ENCODE data around the gene LILRA2. TPM values are rescaled to one million over a fixed set of nuclear protein-coding genes. Genes with fewer than 3 reads are reported as not detected.
"Not testable (repeated sequence)": the region's sequence is repeated elsewhere in the genome, so short reads cannot be mapped to it uniquely, and the experiment has no call there.

LILRA2 gene
- total RNA-seq, 1 donor from 2014 or later, result not detected

GRCh38 chr19:54609356-54609791 is 35.8 kb downstream of the LILRA2 start:
- no peak for DNase-seq (ENCODE audit: low read depth)

- DNase-seq (ENCODE audit: low read depth), result no peak
These were observed 38.8 kb downstream of the LILRA2 start for GRCh38 chr19:54612428-54612827.

DNA sequence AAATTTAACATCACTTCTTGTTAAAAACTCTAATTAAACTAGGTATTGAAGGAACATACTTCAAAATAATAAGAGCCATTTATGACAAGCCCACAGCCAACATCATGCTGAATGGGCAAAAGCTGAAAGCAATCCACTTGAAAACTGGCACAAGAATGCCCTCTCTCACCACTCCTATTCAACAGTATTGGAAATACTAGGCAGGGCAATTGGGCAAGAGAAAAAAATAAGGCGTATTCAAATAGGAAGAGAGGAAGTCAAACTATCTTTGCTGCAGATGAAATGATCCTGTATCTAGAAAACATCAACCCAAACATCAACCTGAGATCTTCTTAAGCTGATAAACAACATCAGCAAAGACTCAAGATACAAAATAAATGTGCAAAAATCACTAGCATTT is 41.1 kb downstream of the LILRA2 start:
- DNase-seq (ENCODE audit: low read depth), result no peak

- no peak for DNase-seq (ENCODE audit: low read depth)
These were observed 42.5 kb downstream of the LILRA2 start for GRCh38 chr19:54616057-54616456.

- no peak for DNase-seq (ENCODE audit: low read depth)
These were observed 43.4 kb downstream of the LILRA2 start for GRCh38 chr19:54616821-54617560.

GRCh38 chr19:54620464-54620863 is 46.9 kb downstream of the LILRA2 start:
- no peak for DNase-seq (ENCODE audit: low read depth)

GRCh38 chr19:54622431-54622830 is 48.8 kb downstream of the LILRA2 start:
- DNase-seq (ENCODE audit: low read depth), result no peak

GRCh38 chr19:54624234-54624633 is 50.6 kb downstream of the LILRA2 start:
- DNase-seq (ENCODE audit: low read depth), result not testable (repeated sequence)

- not testable (repeated sequence) for DNase-seq (ENCODE audit: low read depth)
These were observed 51.5 kb downstream of the LILRA2 start for GRCh38 chr19:54624934-54625730.

DNA sequence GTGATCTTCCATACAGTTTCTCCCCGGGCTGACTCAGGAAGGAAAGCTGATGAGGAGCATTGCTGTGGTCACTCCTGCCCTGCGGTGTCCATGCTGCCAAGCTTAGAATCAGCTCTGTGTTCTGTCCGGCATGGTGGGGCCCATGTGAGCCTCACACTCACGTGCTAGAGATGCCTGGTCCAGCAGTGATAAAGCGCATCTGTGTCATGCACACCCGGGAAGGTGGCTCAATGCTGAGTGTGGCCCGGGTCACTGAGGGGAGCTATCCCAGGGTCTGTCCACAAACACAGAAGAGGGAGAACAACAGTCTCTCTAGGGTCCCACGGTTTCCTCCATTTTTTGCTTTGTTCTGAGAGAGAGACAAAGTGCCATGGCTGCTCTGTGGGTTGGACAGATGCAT is 53.2 kb downstream of the LILRA2 start:
- no peak for DNase-seq (ENCODE audit: low read depth)

DNA sequence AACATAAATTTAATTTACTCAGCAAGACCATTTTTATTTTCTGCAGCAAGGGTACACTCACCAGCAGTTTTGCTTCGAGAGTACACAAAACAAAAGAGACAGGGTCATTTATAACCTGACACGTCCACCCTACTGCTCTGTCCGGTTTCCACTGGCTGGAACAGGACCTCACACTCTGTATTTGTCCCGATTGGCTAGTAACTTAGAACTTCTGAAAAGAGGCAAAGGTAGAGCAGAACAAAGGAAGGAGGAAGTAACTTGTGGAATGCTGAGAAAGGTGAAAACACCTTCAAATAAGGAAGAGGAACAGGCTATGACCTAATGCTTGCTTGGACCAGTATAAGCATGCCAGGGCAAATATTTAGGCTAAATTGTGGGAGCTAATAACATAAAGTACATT is 54.3 kb downstream of the LILRA2 start:
- not testable (repeated sequence) for DNase-seq (ENCODE audit: low read depth)

DNA sequence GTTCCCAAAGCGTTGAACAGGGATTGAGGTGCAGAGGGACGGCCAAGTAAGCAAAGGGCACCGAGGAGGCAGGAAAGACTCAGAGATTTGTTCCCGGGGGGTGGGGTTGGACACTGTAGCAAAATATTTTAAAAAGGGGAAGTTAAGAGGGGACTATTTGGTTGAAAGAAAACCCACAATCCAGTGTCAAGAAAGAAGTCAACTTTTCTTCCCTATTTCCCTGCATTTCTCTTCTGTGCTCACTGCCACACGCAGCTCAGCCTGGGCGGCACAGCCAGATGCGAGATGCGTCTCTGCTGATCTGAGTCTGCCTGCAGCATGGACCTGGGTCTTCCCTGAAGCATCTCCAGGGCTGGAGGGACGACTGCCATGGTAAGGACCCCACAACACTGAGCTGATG is 56.7 kb downstream of the LILRA2 start, which contains the start of gene LILRB1:
Gene LILRB1, plus strand, starts transcription at position 223 of the 400 bp plus-strand sequence. CDS start 590 bp downstream, outside the sequence.
- not testable (repeated sequence) for DNase-seq (ENCODE audit: low read depth)

- DNase-seq (ENCODE audit: low read depth), result no peak
These were observed 57.2 kb downstream of the LILRA2 start for GRCh38 chr19:54630782-54631181.

DNA sequence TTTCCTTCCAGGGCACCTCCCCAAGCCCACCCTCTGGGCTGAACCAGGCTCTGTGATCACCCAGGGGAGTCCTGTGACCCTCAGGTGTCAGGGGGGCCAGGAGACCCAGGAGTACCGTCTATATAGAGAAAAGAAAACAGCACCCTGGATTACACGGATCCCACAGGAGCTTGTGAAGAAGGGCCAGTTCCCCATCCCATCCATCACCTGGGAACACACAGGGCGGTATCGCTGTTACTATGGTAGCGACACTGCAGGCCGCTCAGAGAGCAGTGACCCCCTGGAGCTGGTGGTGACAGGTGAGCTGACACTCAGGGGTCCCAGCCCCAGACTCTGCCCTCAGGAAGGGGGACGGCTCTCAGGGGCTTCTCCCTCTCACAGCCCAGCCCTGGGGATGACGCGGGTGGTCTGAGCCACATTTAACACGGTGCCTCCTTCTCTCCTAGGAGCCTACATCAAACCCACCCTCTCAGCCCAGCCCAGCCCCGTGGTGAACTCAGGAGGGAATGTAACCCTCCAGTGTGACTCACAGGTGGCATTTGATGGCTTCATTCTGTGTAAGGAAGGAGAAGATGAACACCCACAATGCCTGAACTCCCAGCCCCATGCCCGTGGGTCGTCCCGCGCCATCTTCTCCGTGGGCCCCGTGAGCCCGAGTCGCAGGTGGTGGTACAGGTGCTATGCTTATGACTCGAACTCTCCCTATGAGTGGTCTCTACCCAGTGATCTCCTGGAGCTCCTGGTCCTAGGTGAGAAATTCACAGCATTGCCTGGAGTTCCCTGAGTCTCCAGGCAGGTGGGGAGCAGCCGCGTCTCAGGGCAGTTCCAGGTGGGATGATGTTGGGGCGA is 58.1 kb downstream of the LILRA2 start:
- not testable (repeated sequence) for DNase-seq (ENCODE audit: low read depth)

DNA sequence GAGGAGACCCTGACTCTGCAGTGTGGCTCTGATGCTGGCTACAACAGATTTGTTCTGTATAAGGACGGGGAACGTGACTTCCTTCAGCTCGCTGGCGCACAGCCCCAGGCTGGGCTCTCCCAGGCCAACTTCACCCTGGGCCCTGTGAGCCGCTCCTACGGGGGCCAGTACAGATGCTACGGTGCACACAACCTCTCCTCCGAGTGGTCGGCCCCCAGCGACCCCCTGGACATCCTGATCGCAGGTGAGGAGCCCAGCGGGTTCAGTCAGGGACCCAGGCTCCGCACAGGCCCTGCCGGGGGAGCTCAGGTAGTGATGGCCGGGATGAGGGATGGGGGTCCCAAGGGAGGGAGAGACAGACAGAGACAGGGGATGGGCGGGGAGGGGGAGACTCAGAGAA is 58.9 kb downstream of the LILRA2 start:
- not testable (repeated sequence) for DNase-seq (ENCODE audit: low read depth)

- DNase-seq (ENCODE audit: low read depth), result no peak
These were observed 59.8 kb downstream of the LILRA2 start for GRCh38 chr19:54633401-54633800.

DNA sequence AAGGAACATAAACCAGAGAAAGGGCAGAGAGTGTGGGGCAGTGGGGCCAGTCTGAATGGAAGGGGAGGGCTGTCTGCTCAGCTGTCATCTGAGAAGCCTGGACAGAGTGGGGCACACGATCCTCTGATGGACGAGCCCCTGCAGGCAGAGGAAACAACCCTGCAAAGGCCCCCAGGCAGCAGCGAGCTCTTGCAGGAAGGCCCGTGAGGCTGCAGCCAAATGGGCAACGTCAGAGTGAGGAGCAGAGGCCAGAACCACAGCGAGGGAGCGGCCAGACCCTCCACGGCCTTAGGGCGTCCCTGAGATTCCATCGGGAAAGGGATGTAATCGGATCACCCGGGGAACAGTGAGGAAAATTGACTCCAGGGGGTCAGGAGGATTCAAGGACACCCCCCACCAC is 62.5 kb downstream of the LILRA2 start:
- not testable (repeated sequence) for DNase-seq (ENCODE audit: low read depth)

DNA sequence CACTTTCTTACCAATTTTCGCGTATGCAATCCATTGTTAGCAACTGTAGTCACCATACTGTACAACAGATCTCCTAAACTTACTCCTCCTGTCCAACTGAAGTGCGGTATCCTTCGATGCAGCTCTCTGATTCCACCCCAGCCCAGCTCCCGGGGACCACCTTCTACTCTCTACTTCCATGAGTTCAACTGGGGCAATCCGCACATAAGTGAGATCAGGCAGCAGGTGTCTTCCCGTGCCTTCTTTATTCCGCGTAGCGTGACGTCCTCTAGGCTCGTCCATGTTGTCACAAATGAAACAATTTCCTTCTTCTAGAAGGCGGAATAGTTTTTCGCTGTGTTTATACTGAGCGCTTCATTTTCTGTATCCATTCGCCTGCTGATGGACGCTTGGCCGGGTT is 65.1 kb downstream of the LILRA2 start:
- no peak for DNase-seq (ENCODE audit: low read depth)

Data from myocyte (in vitro differentiated cells).